MM.1S (cell line): ENCODE measurements around the gene GAP43.

Source experiments
- DNase-seq: peaks from one replicate; pipeline ENCODE4 v3.0.0-alpha.2; 2015
- H2AFZ ChIP-seq: fragments of 300-600 bp; sonication (generic); 2 replicates; pipeline ENCODE4 v1.6.0; 2016; ENCODE audit warnings: antibody characterized with exemption, low read length
- H3F3A ChIP-seq: fragments of 300-600 bp; sonication (generic); 2 replicates; pipeline ENCODE4 v1.6.1; 2016; ENCODE audit warnings: mild to moderate bottlenecking, antibody characterized with exemption, low read length, moderate library complexity, mixed read lengths; ENCODE audit not compliant: insufficient read depth
- H3K27ac ChIP-seq: fragments of 300-600 bp; sonication (generic); 2 replicates; pipeline ENCODE4 v1.5.1; 2016; ENCODE audit warnings: mild to moderate bottlenecking, low read length
- H3K27me3 ChIP-seq: fragments of 300-600 bp; sonication (generic); replicated peaks from 2 replicates; pipeline ENCODE4 v1.6.0; 2016; ENCODE audit warnings: low read length; ENCODE audit not compliant: insufficient read depth
- H3K36me3 ChIP-seq: fragments of 300-600 bp; sonication (generic); replicated peaks from 2 replicates; pipeline ENCODE4 v1.6.1; 2016; ENCODE audit warnings: mild to moderate bottlenecking, low read length, mixed read lengths; ENCODE audit not compliant: insufficient read depth
- H3K4me1 ChIP-seq: fragments of 300-600 bp; sonication (generic); 2 replicates; pipeline ENCODE4 v1.6.1; 2016; ENCODE audit warnings: low read length, mixed read lengths
- H3K4me2 ChIP-seq: fragments of 300-600 bp; sonication (generic); 2 replicates; pipeline ENCODE4 v1.6.0; 2016; ENCODE audit warnings: low read depth, low read length
- H3K4me3 ChIP-seq: fragments of 300-600 bp; sonication (generic); 2 replicates; pipeline ENCODE4 v1.5.1; 2016; ENCODE audit warnings: low read length, mixed read lengths
- H3K79me2 ChIP-seq: fragments of 300-600 bp; sonication (generic); 2 replicates; pipeline ENCODE4 v1.6.1; 2016; ENCODE audit warnings: mixed run types, low read length, mixed read lengths
- H3K9ac ChIP-seq: fragments of 300-600 bp; sonication (generic); 2 replicates; pipeline ENCODE4 v1.6.1; 2016; ENCODE audit warnings: low read length, mixed read lengths
- H3K9me2 ChIP-seq: fragments of 300-600 bp; sonication (generic); replicated peaks from 2 replicates; pipeline ENCODE4 v1.6.1; 2016; ENCODE audit warnings: mild to moderate bottlenecking, low read length, mixed read lengths; ENCODE audit not compliant: insufficient read depth
- H3K9me3 ChIP-seq: fragments of 300-600 bp; sonication (generic); replicated peaks from 2 replicates; pipeline ENCODE4 v1.6.1; 2016; ENCODE audit warnings: mild to moderate bottlenecking, low read length, mixed read lengths; ENCODE audit not compliant: insufficient read depth
- H4K20me1 ChIP-seq: fragments of 300-600 bp; sonication (generic); 2 replicates; pipeline ENCODE4 v1.6.1; 2016; ENCODE audit warnings: mild to moderate bottlenecking, low read length, moderate library complexity, mixed read lengths; ENCODE audit not compliant: insufficient read depth
- EZH2 ChIP-seq: fragments of 300-600 bp; sonication (generic); optimal IDR thresholded peaks from 2 replicates; pipeline ENCODE3; 2017; ENCODE audit warnings: low read depth, mild to moderate bottlenecking, antibody characterized with exemption, low read length, mixed read lengths
- EZH2phosphoT487 ChIP-seq: fragments of 300-600 bp; sonication (generic); IDR thresholded peaks from 2 replicates; pipeline ENCODE4 v1.6.1; 2018; ENCODE audit warnings: antibody characterized with exemption, low read length
- TF ChIP-seq, protein P1 (sequence below): fragments of 300-600 bp; sonication (generic); IDR thresholded peaks from 2 replicates; pipeline ENCODE4 v1.5.1; 2016; ENCODE audit warnings: antibody characterized with exemption, low read length, mixed read lengths

The GAP43 gene

GRCh38 chr3:115710799-115711198 is 87.5 kb downstream of the GAP43 start:
- no peak overlapping the region for H3K4me2 ChIP-seq
- no peak for TF ChIP-seq EZH2
- TF ChIP-seq, protein P1, sequence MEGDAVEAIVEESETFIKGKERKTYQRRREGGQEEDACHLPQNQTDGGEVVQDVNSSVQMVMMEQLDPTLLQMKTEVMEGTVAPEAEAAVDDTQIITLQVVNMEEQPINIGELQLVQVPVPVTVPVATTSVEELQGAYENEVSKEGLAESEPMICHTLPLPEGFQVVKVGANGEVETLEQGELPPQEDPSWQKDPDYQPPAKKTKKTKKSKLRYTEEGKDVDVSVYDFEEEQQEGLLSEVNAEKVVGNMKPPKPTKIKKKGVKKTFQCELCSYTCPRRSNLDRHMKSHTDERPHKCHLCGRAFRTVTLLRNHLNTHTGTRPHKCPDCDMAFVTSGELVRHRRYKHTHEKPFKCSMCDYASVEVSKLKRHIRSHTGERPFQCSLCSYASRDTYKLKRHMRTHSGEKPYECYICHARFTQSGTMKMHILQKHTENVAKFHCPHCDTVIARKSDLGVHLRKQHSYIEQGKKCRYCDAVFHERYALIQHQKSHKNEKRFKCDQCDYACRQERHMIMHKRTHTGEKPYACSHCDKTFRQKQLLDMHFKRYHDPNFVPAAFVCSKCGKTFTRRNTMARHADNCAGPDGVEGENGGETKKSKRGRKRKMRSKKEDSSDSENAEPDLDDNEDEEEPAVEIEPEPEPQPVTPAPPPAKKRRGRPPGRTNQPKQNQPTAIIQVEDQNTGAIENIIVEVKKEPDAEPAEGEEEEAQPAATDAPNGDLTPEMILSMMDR = no peak
- H3K9me3 ChIP-seq = no peaks in the 10 kb centered on the region
- no peaks in the 10 kb centered on the region for H4K20me1 ChIP-seq
- H3K9me2 ChIP-seq = no peaks in the 10 kb centered on the region
- no peaks in the 10 kb centered on the region for H3K27me3 ChIP-seq
- no peak overlapping the region for H3K4me3 ChIP-seq
- no peaks in the 10 kb centered on the region for H3K4me1 ChIP-seq
- no peaks in the 10 kb centered on the region for H3K79me2 ChIP-seq
- no peaks in the 10 kb centered on the region for H3F3A ChIP-seq
- H2AFZ ChIP-seq = no peak overlapping the region
- DNase-seq = no peak
- no peak overlapping the region for H3K9ac ChIP-seq
- H3K27ac ChIP-seq = no peak overlapping the region
- H3K36me3 ChIP-seq = no peaks in the 10 kb centered on the region

DNA sequence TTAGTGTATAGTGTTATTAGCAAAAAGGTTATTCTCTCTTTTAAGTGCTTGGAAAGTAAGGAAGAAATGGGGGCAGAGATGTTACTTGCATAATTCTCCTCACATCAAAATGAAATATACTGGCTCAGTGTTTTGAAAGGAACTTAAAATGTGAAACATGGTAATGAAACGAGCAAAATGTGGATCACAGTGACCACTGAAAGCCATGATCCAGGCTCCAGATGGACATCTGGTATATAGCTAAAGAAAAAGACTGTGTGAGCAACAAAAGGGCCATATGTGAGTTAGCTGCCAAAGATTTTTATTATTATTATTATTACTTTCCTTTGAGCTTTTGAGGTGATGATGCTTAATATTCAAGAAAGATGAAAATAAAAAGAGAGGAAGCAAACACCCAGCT is 89.6 kb downstream of the GAP43 start:
- no peaks in the 10 kb centered on the region for H3K79me2 ChIP-seq
- no peak overlapping the region for H2AFZ ChIP-seq
- H3K27me3 ChIP-seq = no peaks in the 10 kb centered on the region
- no peaks in the 10 kb centered on the region for H3K36me3 ChIP-seq
- H3K9me2 ChIP-seq = no peaks in the 10 kb centered on the region
- DNase-seq = no peak
- H3K4me1 ChIP-seq = no peaks in the 10 kb centered on the region
- no peak overlapping the region for H3K4me2 ChIP-seq
- H3K9me3 ChIP-seq = no peaks in the 10 kb centered on the region
- H3K27ac ChIP-seq = no peak overlapping the region
- no peaks in the 10 kb centered on the region for H4K20me1 ChIP-seq
- TF ChIP-seq EZH2 (no peak), EZH2phosphoT487 (no peak)
- TF ChIP-seq, protein P1 = no peak
- no peak overlapping the region for H3K9ac ChIP-seq
- no peaks in the 10 kb centered on the region for H3F3A ChIP-seq
- H3K4me3 ChIP-seq = no peak overlapping the region

- Histone ChIP-seq H3K4me1 (no peaks in the 10 kb centered on the region), H3K4me3 (no peak overlapping the region), H3F3A (no peaks in the 10 kb centered on the region), H2AFZ (no peak overlapping the region), H3K27ac (no peak overlapping the region), H3K79me2 (no peaks in the 10 kb centered on the region), H3K27me3 (no peaks in the 10 kb centered on the region), H3K9ac (no peak overlapping the region), H3K4me2 (no peak overlapping the region), H3K9me3 (no peaks in the 10 kb centered on the region), H4K20me1 (no peaks in the 10 kb centered on the region), H3K36me3 (no peaks in the 10 kb centered on the region), H3K9me2 (no peaks in the 10 kb centered on the region)
- no peak for DNase-seq
- no peak for TF ChIP-seq EZH2
Measured at GRCh38 chr3:115713284-115713683, 90.0 kb downstream of the GAP43 start.

GRCh38 chr3:115715241-115715745 is 92.0 kb downstream of the GAP43 start:
- H3K4me1 ChIP-seq = no peaks in the 10 kb centered on the region
- no peaks in the 10 kb centered on the region for H3F3A ChIP-seq
- H3K9me3 ChIP-seq = no peaks in the 10 kb centered on the region
- DNase-seq = no peak
- H3K9me2 ChIP-seq = no peaks in the 10 kb centered on the region
- no peak overlapping the region for H2AFZ ChIP-seq
- no peaks in the 10 kb centered on the region for H3K36me3 ChIP-seq
- H3K9ac ChIP-seq = no peak overlapping the region
- no peaks in the 10 kb centered on the region for H3K27me3 ChIP-seq
- no peak overlapping the region for H3K4me2 ChIP-seq
- H3K27ac ChIP-seq = no peak overlapping the region
- TF ChIP-seq EZH2 = no peak
- TF ChIP-seq EZH2phosphoT487 = no peak
- TF ChIP-seq, protein P1 = no peak
- no peaks in the 10 kb centered on the region for H4K20me1 ChIP-seq
- no peaks in the 10 kb centered on the region for H3K79me2 ChIP-seq
- H3K4me3 ChIP-seq = no peak overlapping the region
